ENCODE results near the gene NCEH1.
"Not testable (repeated sequence)": the region's sequence is repeated elsewhere in the genome, so short reads cannot be mapped to it uniquely, and the experiment has no call there.

The NCEH1 gene

DNA sequence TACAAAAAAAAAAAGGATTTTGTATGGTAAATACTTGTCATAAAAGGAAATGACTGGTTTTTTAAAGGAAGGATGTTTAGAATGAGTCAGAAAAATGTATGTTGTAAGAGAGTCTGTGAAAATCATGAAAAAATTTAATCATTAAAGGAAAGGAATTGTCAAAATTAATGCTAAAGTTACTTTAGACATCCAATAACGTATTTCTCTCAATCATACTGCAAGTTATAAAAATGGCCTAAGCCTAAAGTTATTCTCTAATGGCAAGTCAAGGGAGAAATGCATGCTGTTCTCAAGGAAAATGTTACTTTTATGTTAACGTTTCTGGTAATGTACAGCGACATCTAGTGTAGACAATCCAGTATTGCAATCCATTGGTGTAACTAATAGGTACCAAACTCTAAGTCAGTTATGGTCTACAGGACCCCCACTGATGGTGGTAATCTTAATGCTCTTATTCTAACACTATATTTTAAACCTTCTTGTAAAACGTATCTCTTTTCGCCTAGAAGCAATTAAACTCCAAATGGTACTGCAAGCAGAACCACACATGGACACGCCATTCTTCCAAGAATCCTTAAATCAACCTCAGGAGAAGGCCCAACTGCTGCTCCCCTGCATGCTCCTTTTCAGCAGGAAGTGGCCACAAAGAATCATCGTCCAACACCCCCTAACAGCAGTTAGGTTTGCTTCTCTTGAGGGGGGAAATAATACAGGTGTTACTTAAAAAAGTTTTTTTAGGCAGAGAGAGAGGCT is 35.2 kb downstream of the NCEH1 start:
- DNase-seq: peak; percentile 37 to 65

DNA sequence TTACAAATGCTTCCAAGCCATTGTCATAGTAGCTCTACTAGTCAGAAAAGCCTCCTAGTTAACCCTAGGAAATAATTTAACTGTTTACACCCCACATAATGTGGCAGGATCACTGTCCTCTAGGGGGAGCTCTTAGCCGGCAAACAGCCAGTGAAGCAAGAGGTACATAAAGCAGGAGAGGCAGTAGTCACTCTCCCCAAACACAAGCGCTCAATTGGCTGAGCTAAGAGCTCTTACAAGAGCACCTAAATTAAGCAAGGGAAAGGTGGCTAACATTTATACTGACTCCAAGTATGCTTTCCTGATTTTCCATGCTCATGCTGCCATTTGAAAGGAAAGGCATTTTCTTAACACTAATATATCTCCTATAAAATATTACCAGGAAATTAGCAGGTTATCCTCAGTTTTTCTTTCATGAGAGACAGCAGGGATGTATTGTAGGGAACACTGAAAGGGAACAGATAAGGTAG is 37.6 kb downstream of the NCEH1 start:
- peak; percentile 41 to 83 for DNase-seq

DNA sequence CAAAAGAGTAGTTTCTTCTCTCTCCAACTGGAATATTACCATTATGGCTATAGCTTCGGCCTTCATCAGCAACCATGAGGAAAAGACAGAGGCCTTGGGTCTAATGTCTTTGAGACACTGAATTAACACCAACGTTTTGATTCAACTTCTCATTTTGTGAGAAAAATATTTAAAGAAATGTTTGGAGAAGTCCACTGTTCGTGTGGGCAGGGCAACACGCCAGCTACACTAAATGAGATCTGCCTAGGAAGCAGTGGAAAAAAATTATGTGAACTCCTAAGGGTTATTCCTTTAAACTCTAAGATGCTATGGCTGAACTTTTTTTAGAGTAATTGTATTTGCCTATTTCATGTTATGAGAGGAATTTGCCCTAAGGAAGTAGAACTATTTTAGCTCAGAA is 41.8 kb downstream of the NCEH1 start:
- no peak for DNase-seq

DNA sequence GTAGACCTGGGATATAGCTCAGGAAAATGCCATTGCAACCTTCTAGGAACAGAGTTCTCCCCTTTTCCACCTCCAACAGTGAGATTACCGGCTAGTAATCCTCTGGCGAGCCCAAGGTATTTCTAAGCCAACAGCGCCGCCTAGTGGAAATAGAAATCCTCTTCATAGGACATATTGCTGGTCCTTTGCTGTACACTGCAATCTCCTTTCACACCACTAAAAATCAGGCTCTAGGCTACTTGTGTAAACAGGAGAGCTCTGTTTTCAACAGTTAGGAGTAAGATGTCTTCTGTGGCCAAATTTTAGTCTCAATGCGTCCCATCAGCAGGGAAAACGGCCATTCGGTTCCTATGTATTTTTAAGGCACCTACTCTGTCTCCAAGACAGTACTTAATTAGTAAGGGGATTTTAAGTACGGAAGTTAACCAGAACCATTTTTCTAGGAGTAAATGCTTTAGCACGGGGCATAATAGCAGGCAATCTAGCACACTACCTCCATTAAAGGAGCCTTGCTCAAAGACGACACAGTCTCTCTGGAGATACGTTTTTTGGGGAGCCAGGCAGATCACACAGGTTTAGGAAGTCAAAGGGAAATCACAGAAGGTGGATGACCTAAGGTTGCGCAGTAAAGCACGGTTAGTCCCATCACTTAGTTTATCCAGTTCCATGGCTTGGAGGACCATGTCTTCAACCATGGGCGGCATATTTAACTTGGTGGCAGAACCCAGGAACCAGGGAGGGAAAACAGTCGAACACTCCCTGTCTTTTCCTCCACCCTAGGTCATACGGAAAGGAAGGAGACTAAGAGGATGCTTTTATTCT is 43.8 kb downstream of the NCEH1 start:
- peak; percentile 23 to 82 for DNase-seq

DNA sequence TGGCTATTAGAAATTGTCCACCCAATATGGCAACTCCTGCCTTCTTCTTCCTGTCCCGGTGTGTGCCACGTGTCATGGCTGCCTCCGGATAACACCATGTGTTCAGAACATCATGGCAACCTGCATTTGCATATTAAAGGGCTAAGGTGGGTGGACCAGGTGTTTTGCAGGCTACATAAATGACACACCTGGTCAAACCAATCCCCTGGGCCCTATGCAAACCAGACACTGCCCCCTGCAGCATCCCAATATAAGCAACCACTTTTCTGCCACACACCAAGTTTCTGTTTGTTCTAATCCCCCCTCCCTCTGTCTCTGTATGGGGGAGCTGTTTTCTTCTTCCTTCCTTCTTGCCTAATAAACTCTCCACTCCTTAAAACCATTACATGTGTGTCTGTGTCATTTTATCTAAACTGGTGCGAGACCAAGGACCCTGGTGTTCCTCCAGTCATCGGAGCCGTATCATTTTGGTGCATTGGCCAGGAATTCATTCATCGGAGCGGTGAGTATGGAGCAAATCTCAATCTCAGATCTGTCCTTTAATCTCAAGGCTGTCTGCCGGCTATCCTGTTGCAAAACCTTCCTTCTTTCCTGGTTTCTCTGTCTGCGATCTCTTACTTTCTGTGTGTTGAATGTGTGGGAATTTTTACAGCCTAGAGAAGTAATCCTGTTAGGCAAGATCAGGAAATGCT is 44.5 kb downstream of the NCEH1 start:
- no peak for DNase-seq

DNA sequence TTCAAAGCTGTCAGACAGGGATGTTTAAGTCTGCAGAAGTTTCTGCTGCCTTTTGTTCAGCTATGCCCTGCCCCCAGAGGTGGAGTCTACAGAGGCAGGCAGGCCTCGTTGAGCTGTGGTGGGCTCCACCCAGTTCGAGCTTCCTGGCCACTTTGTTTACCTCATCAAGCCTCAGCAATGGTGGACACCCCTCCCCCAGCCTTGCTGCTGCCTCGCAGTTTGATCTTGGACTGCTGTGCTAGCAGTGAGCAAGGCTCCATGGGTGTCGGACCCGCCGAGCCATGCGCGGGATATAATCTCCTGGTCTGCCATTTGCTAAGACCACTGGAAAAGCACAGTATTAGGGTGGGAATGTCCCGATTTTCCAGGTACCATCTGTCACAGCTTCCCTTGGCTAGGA is 45.4 kb downstream of the NCEH1 start:
- not testable (repeated sequence) for DNase-seq

DNA sequence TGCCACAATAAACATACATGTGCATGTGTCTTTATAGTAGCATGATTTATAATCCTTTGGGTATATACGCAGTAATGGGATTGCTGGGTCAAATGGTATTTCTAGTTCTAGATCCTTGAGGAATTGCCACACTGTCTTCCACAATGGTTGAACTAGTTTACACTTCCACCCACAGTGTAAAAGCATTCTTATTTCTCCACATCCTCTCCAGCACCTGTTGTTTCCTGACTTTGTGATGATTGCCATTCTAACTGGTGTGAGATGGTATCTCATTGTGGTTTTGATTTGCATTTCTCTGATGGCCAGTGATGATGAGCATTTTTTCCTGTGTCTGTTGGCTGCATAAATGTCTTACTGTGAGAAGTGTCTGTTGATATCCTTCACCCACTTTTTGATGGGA is 50.4 kb downstream of the NCEH1 start:
- DNase-seq: not testable (repeated sequence)

DNA sequence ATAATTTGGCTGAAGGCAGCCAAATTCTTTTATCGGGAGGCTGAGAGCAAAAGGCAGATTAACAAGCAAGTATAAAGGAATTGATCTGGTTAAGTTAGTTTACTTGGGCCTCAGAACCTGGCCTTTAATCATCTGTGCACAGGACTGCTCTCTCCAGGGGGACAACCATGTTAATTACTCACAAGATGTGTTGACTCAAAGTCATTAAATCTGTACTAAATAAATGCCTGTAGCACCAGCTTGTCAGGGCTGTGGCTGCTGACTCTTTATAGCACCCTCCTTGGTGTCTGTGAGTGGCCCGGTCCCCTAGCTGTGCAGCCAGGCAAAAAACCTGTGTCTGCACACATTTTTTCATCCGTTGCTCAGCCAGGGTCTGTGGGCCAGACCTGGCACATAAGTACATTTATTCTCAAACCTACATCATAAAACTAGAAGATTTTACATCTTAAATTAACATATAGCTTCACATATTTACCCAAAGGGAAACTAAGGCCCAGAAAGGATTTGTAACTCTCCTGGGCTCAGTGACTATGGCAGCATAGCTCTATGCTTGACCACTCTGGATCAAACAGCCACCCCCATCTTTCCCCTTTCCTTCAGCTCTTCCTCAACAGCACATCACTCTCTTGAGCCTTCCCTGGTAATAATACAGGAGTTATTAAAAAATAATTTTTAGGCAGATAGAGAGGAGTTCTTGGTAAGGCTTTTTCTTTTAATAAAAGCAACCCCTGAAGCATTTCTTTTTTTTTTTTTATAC is 51.4 kb downstream of the NCEH1 start:
- DNase-seq: peak in 1 of 2 experiments; percentile 76

DNA sequence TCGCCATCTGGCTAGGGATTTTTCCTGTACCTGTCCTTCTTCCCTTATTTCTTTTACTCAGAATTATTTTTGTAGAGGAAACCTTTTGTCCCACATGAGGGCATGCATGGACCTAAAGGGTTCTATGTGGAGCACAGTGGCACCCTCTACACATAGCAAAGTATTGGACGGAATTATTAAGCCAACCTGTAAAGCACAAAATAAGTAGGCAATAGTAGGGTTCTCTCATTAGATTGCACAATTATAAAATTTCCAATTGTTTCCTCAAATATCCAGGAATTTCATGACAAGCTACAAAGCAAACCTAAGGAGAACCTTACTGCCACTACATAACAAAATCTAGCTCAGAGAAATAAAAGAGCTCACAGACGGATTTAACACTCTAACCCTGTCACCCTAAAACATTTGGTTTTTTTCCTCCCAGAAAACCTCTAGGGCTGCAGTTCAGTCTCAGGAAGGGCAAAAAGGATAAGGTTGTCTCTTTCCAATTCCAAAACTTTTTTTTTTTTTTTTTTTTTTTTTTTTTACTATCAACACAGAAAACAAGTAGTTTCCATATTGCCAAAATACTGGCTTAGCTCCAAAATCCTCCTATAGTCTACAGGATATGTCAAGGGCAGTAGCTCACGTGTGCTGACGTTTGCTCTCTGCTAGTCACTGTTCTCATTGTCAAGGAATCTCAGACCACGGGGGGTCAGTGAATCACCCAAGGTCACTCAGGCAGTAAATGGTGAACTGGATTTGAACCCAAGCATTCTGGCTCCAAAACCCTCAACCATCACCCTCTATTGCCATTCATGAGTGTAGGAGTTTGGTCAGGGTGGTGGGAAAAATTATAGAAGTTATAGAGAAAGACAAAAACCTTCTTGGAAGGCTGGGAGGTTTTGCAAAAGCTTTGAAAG is 52.3 kb downstream of the NCEH1 start:
- peak; percentile 92 to 97 for DNase-seq

DNA sequence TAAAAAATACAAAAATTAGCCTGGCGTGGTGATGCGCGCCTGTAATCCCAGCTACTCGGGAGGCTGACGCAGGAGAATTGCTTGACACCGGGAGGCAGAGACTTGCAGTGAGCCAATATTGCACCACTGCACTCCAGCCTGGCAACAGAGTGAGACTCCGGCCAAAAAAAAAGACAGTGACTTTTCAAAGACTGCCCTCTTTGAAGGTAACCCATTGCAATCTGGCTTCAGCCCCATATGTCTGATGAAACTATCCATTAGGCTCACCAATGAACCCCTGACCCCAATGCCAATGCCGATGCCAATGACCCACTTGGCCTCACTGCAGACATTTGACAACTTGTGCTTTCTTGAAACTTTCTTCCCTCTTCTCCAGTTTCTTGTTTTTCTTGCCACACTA is 54.3 kb downstream of the NCEH1 start:
- no peak for DNase-seq

DNA sequence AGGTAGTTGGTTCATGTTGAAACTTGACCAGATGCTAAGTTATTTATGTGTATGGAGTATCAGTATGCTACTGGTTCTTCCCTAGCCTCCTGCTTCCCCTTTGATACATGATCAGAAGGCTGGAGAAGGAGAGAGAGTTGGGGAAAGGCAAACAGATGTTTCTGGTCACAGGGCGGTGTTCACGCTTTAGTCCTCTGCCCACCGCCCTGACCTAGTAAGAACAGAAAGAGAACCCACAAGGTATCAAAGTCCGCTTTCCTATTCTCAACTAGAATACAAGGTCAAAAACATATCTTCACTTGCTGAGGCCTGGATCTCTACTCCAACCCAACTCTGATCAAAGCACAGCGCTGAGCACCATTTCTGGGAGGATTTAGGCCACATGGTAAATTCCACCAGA is 55.5 kb downstream of the NCEH1 start:
- no peak for DNase-seq

DNA sequence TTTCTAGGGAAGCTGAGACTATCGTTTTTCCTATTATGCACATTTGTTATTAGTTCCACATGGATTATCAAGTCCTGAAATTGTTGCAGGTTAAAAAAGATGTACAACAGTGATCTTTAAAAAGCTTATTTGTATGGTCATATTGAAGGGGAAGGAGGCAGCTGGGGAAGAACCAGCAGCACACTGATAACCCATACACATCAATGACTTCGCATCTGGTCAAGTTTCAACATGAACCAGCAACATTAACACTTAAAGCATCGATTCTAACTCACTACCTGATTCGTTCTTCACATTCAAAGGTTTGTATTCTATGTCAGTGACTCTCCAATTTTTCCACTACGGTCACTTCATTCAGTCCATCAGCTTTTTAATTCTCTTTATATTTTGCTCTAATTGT is 56.4 kb downstream of the NCEH1 start:
- DNase-seq: no peak

DNA sequence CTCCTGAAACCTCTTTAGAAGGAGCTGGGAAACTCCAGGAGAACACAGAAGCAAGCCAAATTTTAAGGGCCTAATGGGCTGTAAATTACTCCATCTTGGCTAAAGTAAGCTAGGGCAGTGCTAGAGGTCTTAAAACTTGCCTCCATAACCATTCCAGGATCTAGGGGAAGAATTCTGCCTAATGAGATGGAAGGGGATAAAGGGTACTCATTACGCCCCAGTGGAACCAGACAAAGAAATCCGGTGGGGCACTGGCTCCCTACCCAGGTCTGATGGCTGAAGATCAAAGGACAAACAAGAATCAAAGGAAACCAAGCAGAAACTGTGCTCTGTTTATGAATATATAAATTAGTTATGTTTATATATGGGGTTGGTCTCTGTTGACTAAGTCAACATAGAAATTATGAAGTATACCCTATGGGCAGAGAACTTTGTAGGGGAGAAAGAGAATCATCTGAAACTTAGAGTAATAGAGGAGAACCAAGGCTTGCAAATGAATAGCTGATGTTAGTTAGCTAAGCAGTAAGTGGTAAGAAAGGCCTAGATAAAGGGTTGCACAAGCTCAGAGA is 57.8 kb downstream of the NCEH1 start:
- peak in 1 of 2 experiments; percentile 20 for DNase-seq

DNA sequence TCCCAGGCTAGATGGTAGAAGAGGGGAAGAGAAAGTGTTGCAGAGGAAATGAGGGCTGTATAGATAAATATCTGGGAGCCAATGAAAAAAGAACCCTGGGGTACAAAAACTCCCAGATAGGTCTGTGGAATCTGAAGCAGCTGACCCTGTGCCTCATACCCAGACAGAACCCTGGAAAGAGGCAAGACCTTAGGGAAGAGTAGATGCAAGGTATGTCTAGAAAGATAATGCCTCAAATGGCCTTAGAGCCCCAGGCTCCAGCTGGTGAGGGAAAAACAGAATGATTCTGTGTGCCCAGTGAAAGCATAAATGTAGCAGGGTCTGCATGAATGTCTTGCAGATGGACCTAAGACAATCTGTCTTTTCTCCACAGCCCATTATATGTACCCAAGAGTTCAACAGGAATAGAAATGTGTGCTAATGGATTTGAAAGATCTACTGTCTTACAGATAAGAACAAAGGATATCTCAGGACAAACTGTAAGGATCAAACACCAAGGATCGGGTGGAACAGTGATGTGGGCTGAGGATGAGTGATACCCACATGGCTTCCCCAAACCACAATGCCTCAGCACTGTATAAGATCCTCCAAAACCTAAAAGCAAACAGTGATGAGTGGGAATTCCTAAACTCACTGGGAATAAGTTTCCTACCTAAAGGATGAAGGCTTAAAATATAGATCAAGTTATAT is 58.8 kb downstream of the NCEH1 start:
- no peak for DNase-seq

DNA sequence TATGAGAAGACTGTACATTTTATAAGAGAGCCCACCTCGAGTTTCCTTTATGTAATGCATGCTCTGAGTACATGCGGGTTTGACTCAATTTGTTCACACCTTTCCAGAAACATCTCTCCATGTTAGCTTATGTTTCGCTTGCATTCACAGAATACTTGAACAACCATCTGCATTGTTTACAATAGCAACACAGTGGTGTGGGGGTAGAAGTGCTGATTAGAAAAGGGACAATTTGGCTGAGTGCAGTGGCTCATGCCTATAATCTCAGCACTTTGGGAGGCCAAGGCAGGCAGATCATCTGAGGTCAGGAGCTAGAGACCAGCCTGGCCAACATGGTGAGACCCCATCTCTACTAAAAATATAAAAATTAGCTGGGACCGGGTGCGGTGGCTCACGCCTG is 60.9 kb downstream of the NCEH1 start:
- DNase-seq: no peak

DNA sequence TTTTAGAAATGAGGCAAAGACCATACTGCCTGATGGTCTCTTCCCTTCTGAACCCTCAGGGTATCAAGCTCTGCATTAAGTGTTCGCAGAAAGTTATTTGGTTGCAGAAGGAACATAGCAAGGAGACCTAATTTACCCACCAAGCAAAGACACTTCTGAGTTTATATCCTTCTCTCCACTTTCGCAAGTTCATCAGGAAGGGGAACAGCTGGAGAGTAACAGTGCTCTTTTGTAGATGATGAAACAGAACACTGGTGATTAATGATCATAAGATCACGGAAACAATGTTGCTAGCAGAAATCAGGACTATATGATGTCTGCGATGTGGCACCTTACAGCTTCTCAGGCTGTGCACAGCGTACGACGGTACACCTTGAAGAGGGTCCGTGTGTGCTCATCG is 62.1 kb downstream of the NCEH1 start:
- no peak for DNase-seq

DNA sequence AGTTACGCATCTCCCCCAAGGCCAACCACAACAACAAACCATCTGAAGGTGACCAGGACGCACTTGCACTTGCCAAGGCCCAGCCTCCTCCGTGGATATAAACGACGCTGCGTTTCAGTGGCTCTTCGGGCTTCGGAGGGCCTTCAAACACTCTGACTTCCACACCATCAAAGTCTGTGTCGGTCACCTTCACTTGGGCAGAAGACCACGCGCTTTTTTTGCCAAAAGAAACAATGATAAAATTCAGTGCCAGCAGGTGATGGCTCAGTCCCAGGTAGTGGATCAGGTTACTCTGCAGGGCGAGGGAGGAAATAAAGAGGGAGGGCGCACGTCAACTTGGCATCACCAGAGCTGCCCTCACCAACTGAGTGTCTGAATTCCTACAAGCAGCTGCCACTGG is 63.0 kb downstream of the NCEH1 start:
- no peak for DNase-seq

DNA sequence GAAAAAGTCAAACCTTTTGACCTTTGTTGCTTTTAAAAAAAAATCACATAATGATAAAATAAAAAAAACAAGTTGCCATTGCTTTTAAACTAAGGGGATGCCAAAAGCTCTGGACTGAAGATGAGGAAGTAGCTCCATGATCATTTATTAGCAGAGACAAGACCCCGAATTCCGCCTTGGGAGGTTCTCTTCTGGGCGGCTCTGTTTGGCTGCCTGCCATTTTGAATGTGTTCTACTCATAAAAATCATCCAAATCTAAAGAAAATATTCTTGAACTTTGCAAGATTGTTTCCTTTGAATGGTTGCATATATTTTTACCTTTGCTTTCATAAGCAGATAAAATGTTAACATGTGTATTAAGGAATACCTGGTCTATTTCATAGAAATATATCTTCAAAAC is 63.8 kb downstream of the NCEH1 start:
- DNase-seq: no peak

DNA sequence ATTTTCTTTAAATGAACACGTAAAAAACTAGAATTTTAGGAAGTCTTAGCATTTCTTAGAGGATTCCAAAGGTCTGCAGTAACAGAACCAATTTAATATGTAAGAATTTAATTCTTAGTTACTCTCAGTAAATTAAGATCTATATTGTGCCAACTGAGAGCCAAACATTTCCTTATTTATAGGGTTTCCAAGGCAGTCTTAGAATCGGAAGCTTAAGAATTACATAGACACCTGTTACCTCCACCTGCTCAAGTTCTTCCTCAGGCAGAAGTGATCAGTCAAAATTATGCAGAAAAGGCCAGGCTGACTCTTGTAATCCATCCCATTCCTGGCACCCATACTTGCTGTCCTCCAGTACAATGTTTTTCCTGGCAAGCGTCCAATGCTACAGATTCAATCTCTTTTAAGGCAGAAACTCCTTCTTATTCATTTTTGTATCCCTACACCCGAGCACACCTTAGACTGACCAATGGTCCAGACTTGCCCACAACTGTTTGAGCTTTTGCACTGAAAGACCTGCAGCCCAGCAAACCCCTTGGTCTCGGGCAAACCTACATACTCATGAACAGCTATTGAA is 64.3 kb downstream of the NCEH1 start:
- no peak for DNase-seq

DNA sequence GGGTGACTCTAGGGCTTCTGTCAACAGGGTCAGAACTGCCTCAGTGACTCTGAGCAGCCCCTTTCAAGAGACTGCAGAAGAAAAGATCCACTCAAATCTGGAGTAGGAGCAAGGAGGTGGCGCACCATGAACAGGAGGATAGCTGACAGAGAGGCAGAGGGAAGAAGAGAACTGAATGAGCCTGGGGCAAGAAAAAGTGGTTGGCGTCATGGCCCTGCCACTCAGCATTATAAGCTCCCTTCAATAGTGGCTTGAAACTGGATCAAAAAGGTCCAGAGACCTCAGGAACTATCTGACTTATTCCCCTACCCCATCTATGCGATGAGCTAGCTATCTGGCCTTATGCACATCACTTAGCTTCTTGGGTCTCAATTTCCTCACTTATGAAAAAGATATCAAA is 66.6 kb downstream of the NCEH1 start:
- no peak for DNase-seq

Measured in SW 1271 (cell line).